ENCODE measurements around the gene CKMT2.

CKMT2 gene

DNA sequence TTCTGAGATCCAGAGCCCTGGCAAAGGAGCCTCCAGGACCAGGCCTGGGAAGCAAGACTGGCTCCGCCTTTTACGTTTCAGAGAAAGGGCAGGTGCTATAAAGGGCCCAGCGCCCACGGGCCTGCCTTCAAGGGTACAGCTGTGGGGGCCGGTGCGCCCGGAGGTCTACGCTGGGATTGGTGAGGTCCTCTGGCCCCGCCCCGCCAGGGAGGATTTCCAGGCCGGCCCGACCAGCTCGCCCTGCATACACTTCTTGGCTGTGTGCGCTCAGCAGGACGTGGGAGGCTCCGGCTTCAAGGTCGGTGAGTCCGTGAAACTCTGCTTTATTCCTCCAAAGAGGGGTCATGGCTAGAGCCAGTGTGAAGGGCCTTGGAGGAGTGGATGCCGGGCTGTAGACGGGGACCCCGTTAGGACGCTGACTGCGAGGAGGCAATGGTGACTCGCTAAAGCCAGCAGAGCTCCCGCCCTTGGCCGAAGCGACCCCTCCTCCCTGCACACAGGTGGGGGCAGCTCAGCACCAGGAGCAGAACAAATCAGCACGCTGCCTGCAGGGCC is at the start of gene CKMT2:
Gene CKMT2, plus strand, starts transcription at position 243 of the 555 bp plus-strand sequence. CDS start 17,811 bp downstream, outside the sequence.
- DNase-seq = peak in 38 of 51 donors; percentile 14 to 67 (median 41)

DNA sequence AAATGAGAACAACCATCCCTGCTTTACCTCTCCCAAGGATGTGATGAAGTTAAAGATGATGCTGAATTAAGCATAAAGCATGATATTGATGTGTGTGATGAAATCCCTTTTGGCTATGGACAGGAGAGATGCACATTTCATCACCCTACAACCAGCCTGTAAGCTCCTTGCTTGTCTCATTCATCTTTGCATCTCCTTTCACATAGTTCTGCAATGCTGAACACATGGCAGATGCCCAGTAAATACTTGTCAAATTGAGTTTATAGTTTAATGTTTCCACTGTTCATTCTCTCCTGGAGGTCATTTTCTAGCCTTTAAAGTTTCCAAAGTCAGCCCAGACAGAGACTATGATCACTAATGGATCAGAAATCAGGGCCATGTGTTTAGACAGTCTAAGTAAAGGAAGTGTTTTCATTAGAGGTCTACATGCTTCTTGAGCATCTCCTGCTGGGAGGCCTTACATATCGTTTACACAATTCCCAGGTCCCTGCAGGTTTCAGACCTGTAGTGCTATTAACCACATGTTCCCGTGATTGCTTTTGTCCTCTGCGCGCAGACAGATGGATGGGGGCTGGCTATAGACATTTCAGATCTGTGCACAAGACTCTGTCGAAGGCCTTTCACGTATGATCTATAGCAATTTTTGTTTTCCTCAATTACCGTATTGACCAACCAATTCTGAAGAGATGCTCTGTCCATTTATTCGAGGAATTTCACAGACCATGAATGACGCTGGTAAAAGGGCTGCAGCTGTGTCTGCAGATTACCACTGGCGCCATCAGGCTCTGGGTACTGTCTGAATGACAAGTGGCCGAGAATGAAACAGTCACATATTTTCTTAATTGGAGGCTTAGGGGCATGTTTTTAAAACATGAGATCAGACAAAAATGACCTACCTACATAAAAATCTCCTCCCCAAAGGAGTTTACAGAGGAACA is 49.0 kb upstream of the CKMT2 start:
- peak in 5 of 51 donors; percentile 8 to 18 (median 13) for DNase-seq

DNA sequence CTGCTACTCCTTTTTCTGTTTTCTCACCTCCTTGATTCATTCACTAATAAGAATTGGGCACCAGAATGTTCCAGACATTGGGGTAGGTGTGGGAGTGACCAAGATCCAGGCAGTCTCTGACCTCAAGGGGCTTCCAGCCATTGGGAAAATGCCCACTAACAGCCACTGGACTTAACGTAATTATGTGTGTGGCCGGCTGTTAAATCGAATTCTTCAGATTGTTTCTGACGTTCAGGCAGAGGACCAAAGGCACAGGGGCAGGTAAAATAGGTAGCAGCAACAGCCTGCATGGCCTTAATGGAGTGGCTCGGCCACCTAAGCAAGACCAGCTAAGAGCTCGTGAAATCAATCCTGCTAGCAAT is 48.4 kb upstream of the CKMT2 start:
- DNase-seq = no peak

DNA sequence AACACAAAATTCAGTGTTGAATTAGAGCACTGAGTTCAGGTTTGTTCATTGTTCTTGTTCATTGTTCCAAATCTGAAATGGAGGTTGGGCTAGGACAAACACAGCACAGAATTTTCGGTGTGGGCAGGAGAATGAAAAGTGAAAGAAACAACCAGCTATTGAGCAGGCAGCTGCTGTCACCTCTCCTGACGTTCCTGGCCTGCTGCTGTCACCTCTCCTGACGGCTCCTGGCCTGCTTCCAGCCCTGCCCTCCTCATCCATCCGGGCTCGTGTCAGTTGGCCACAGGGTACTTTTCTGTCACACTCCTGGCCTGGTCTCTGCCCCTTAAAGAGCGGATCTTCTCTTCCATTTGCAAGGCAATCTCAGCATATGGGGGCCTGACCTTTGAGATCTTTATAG is 45.2 kb upstream of the CKMT2 start:
- peak in 2 of 51 donors; percentile 6 to 10 for DNase-seq

DNA sequence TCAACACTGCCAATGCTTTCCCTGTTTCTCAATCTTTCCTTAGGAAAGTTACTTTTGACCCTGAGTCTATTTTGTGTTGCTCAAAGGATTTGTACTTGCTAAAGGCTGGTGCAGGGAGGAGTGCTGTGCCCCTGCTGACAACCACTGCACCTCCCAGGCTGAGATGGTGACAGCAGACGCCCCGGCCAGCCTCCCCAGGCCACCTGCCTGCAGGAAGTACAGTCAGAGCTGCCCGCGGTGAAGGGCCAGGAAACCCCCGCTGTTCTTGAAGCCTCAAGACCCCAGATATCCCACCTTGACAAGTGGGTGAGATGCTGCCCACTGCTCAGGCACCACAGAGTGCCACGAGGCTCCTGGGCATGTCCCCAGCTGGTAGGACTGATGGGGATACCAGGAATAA is 44.2 kb upstream of the CKMT2 start:
- DNase-seq = no peak

DNA sequence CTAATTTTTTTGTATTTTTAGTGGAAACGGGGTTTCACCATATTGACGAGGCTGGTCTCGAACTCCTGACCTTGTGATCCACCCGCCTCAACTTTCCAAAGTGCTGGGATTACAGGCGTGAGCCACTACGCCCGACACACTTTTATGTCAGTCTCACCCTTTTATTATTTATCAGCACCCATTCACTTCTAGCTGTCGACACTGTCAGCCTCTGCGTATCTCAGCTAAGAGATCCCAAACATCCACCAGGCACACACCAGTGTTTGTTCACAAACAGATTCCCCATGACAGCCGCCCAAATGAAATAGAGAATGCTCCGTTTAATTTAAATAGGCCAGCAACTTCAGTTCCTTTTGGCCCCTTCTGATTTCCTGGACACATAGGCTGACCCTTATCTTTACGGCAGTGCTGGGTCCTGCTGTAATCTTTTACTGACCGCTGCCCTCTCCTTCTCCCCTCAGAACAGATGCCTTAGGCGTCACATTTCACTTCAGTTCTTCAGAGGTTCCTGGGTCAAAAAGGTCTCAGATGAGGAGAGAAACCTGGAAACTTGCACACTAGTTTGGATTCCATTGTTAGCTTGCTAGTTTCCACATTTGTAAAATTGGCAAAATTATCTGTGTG is 43.1 kb upstream of the CKMT2 start:
- DNase-seq = no peak

DNA sequence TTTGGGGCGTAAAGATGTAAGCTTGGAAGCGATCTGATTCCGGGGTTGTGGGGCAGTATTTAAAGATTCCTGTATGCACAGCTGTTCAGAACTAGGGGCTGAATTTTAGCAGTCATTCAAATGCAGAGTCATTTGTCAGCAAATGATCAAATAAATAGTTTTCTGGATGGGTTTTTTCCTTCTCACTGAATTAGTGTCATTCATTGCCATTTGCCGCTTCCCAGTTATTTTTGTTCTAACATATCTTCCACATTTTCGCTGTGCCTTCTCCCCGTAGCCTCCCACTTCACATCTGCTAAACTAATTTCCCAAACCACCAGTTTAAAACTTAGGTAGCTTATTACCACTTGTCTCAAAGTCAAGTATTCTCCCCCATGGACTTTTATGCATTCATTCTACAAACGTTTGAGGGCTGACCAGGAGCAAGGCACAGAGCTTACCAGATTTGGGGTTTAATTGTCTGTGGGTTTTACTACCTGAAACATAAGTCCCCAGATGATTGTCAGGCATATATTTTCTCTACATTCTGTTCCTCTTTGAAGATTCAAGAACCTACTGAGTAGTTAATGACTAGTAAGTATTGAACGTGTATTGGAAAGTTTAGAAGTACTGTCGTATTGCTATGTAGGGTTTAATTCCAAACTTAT is 41.3 kb upstream of the CKMT2 start:
- DNase-seq = no peak

DNA sequence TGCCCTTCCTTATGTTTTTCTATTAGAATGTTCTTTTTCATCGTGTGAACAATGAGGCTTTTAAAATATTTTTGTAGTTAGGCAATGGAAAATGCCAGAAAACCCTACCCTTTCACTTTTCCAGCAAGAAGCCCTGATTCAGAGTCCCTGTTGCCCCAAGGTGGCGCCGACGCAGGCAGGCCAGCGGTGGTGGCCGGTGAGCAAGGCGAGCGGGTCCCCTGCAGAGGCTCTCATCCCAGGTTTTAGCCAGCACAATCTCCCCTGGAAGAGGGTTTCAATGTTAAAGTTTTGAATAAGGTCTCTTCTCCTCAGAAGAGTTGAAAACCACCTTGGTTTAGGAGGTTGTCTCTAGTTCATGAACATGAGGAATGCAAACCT is 40.8 kb upstream of the CKMT2 start:
- DNase-seq = no peak

DNA sequence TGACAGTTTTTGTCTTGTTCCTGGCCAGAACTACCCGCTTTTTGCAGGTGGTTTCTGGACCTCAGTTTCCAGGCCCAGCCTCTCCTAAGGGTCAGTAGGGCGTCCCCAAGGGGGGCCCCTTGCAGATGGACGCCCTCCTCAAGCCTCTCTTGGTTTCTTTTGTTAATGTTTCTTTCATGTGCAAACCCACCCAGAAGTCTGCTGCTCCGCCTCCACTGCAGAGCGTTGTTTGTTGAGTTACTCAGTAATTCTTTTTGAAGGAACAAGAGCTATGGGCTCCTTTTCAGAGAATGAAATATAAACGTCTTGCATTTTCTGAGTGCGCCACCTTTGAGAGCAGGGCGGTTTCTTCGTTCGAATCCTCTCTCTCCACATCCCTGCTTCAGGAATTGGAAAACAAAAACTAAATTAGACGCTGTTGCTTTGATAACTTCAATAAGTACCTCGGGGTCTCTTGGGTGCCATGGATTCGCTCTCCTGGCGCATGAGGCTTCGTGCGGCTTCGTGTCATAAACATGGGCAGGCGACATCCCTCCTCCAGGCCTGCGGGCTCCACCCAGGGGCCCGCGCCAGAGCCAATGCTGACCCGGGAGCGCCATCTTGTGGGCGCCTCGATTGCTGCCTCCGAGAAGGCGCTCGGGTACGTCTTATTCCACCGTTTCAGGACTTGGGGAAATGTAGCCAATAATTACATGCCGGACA is 38.3 kb upstream of the CKMT2 start:
- peak in 49 of 51 donors; percentile 10 to 87 (median 60) for DNase-seq

DNA sequence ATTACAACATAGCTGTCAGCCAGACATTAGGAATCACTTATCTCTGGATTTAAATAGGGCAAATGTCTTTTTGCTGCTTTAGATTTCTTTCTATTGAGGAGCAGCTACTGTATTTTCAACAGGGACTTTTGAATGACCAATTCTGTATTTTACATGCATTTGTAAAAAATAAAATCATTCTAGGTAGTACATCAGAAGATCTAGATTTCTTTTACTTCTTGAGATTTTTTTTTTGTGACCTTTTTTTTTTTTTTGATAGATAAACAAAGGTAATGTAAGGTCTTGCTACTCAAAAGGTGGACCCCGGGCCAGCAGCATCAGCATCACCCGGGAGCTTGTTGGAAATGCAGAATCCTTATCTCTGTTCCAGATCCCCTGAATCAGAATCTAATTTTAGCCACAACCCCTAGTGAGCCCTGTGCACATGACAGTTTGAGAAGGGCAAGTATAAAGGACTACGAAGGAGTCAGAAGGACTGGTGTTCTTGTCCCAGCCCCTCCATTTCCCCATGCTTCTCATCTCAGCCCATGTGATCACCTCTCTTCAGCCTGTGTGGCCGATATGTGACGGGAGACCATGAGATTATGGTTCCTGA is 37.7 kb upstream of the CKMT2 start:
- no peak for DNase-seq

DNA sequence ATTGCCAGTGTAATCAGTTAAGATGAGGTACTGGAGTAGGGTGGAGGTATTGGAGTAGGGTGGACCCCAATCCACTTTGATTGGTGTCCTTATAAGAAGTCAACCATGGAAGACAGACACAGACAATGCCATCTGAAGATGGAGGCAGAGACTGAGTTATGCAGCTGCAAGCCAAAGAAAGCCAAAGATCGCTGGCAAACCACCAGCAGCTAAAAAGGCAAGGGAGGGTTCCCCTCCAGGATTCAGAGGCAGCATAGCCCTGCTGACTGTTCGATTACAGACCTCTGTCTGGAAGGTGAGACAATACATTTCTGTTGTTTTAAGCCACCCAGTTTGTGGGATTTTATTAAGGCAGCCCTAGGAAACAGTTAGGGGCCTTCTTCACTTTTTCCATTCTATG is 30.5 kb upstream of the CKMT2 start:
- DNase-seq = no peak

DNA sequence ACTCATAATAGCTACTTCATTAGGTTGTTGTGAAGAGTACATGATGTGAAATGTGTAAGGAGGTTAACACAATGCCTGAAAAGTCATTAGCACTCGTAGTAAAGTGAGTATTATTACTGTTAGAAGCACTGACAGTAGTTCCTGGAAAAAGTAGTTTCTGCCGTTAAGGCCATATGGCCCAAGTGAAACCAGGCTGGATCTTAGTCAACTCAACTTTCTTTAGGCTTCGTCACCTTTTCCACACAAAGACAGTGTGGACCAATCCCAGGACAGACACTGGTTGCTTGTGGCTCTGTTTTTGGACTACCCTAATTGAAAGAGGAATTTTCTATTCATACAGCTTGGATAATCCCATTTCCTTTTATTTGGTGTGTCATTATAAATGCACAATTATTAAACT is 29.4 kb upstream of the CKMT2 start:
- DNase-seq = no peak

DNA sequence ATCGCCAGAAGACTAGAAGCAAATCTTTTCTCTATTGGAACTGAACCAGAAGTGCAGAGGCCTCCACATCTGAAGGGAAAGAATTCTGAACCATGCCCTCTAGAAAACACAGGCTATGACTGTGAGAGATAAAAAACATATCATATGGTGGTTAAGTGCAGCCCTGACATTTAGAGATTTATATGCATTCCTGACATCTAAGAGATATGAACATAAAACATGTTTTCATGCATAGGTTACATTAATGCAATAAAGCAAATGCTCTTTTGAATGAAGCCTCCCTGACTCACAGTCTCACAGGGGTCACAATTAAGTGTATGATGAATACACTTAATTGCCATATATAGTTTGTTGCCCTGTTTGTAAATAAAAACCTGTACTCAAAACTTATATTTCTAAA is 28.9 kb upstream of the CKMT2 start:
- DNase-seq = no peak

DNA sequence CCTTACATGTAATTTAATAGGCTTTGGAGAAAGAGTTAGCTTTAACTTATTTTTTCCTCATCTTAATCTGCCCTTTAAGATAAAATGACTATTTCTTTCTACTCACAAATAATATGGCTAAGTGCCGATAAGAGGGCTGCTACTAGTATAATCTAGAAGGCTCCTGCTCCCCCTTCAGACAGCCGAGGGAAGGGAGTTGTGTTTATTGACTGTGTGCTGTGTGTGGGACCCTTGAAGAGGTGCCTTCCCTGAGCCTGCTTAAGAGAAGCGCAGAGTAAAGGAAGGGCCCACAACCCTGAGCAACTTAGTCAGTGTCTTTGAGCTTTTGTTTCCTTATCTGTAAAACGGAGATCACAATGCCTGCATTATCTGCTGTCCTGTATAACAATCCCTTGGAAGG is 28.1 kb upstream of the CKMT2 start:
- DNase-seq = no peak

DNA sequence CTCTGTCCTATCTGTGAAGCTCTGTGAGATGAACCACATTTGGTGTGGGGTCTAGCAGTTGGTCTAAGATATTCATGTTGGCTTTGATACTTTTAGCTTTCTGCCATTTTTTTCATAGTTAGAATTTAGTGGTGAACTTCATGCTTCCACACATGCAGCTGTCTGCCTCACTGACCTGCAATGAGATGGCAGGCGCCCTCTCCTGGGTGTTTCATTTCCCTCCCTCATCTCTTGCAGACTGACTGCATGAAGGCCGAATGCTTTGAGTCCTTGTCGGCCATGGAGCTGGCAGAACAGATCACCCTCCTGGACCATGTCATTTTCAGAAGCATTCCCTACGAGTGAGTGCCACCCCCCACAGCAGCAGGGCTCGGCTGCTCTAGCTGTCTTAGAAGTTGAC is 26.1 kb upstream of the CKMT2 start:
- DNase-seq = no peak

DNA sequence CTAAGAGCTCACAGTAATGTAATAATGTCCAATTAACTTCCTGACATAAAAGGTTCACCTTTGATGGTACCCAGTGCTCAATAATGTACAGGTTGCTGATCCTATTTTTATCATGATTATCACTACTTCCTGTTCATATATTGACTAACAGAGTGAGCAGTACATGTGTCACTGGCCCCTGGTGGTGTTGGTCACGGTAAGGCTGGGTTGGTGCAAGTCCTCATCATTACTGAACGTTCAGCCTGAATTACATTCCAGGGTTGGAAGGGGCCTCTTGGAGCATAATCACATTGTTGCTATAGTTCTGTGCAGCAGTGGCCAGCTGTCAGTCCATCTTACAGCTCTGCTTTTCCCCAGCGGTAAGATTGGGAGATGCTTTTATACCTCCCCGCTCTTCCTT is 24.2 kb upstream of the CKMT2 start:
- DNase-seq = no peak

DNA sequence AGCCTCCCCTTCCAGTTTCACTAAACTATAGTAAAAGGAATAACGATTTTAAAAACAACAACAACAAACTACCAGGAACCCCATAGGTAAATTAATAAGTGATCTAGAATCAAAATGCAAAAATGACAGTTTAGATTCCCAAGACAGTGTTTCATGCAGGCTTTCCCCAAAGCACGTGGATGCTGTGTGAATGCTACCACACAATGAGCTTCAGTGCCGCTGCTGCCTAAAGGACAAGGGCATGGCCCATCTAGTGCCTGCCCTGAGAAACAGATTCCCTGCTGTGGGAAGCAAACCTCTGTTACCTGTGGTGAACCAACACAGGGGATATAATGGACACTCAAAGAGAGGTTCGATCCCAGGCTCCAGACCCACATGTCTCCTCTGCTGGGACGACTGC is 23.7 kb upstream of the CKMT2 start:
- peak in 2 of 51 donors; percentile 14 to 20 for DNase-seq

DNA sequence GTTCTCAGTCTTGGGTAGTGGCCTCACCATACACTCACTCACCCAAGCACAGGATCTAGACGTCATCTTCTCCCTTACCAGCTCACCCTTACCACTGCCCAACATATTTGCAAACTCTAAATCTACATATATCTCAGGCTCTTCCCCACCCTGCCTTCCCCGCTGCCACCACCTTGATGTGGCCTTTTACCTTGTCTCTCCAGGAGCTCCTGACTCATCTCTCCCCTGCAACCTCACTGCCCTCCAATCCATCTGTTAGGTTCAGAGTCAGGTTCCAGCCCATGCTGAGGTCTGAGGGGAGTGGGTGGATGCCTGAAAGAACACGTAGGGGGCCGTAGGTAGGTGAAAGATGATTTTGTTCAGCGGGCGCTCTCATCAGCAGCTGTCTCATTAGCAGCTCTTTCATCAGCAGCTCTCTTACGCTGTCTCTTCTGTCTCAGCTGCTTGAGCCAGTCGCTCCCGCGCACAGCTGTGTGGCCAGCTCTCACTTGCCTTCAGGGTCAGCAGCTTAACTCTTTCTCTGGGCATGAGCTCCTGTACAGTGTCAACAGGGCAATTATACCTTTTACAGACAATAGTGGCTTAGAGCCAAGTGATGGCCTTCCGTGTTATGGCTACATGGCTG is 23.1 kb upstream of the CKMT2 start:
- peak in 5 of 51 donors; percentile 6 to 17 (median 11) for DNase-seq

DNA sequence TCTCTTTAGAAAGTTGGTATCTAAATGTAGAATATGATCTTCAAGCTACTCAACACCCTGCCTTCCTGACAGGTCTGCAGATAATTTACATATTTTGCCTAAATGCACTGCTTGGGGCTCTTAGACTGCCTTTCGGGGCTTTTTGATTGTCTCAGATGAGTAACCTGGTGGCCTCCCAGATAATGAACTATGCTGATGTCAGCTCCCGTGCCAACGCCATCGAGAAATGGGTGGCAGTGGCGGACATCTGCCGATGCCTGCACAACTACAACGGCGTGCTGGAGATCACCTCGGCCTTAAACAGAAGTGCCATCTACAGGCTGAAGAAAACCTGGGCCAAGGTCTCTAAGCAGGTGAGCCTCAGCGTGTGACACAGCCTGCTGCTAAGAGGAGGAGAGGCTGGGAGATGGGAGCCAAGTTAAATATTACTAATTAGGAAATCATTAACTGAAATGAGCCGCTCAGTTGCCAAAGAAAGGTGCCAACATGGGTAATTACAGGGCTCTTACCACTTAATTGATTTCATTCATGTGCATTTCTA is 20.8 kb upstream of the CKMT2 start:
- DNase-seq = no peak

DNA sequence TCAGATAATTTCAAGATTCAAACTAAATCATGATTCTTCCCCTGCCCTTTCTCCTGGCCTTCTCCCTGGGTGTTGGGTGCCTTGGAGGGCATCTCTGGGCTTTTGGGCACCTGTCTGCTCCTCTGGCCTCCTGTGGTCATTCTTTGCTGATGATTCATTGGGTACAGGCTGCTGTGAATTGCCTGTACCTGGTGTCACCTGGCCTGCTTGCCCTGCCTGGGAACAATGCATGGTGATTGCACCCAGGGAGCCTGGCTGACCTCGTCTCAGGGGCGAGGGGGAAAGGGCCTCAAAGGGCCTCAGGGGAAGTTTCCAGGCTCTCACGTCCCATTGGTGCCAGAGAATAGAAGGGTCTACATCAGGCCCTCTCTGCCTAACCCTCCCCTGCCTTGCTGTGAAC is 20.1 kb upstream of the CKMT2 start:
- no peak for DNase-seq

Data from hypothalamus (tissue), 51 donors.